ENCODE data around the gene SLC6A19. TPM values are rescaled to one million over a fixed set of nuclear protein-coding genes. Genes with fewer than 3 reads are reported as not detected.

Gene SLC6A19
- total and polyA plus RNA-seq, 8 donors, result 0.13 to 5.5 (median 0.43) TPM; not detected in 3

DNA sequence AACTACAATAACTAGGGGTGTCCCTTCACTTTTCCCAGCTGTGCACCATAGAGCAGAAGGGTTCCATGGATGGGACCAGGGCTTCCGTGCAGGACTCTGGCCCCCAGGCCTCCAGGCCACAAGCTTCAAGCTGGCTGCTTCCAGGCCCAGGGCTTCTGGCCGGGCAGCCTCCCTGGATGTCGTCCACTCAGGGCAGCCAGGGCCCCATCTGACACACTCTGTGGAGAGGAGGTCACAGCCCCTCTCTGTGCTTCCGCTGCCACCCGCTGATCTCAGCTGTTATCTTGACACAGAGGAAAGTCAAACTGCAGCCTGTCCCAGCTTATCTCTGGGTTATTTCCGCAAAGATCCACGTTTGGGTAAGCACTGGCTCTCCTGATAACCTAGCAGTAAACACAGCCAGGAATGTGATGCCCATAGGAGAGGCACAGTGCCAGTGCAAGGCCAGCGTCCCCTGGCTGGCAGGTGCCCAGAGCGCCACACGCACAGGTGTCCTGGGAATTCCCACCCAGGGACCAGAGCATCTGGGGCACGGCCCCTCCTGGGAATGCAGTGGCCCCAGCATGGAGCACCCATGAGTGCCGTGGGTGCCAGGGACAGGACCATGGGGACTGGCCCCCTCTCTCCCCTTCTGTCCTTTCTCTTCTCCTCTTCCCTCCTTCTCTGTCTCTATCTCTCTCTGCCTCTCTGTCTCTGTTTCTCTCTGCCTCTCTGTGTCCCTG lies 15.6 kb upstream of the SLC6A19 start:
- H3K4me1 ChIP-seq, result peaks cover 11 to 42% (median 35%) of the 10 kb centered on the region in 4 donors
- H3K27ac ChIP-seq, result no peak overlapping the region
- intact Hi-C loops (cut with DNase I; ENCODE audit: low total_unique reads), result no loop called here
- TF ChIP-seq, protein P1, sequence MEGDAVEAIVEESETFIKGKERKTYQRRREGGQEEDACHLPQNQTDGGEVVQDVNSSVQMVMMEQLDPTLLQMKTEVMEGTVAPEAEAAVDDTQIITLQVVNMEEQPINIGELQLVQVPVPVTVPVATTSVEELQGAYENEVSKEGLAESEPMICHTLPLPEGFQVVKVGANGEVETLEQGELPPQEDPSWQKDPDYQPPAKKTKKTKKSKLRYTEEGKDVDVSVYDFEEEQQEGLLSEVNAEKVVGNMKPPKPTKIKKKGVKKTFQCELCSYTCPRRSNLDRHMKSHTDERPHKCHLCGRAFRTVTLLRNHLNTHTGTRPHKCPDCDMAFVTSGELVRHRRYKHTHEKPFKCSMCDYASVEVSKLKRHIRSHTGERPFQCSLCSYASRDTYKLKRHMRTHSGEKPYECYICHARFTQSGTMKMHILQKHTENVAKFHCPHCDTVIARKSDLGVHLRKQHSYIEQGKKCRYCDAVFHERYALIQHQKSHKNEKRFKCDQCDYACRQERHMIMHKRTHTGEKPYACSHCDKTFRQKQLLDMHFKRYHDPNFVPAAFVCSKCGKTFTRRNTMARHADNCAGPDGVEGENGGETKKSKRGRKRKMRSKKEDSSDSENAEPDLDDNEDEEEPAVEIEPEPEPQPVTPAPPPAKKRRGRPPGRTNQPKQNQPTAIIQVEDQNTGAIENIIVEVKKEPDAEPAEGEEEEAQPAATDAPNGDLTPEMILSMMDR (IDR thresholded peaks at IDR 0.05), result peak in 1 of 7 experiments; percentile 25
- TF ChIP-seq POLR2A (IDR thresholded peaks at IDR 0.05) (no peak), POLR2AphosphoS5 (IDR thresholded peaks at IDR 0.05) (peak in 2 of 3 donors; percentile 45 to 54), EP300 (IDR thresholded peaks at IDR 0.05) (no peak)
- DNase-seq, result peak; percentile 60 to 65
- H3K27me3 ChIP-seq, result peaks cover 0 to 72% (median 3%) of the 10 kb centered on the region in 3 donors
- no peak overlapping the region for H3K4me3 ChIP-seq
- no peaks in the 10 kb centered on the region for H3K9me3 ChIP-seq
- WGBS, 5 donors, result 26 to 54% (median 33%) methylated on average over 11 to 12 of the region's 12 CpGs
- no peaks in the 10 kb centered on the region for H3K36me3 ChIP-seq

- Histone ChIP-seq H3K27me3 (peaks cover 0 to 66% (median 3%) of the 10 kb centered on the region in 3 donors), H3K4me1 (peaks cover 9 to 36% (median 30%) of the 10 kb centered on the region in 4 donors), H3K4me3 (no peak overlapping the region), H3K27ac (no peak overlapping the region), H3K36me3 (no peaks in the 10 kb centered on the region), H3K9me3 (no peaks in the 10 kb centered on the region)
- TF ChIP-seq, protein P1 (IDR thresholded peaks at IDR 0.05), result no peak
- TF ChIP-seq EP300 (IDR thresholded peaks at IDR 0.05) (no peak), POLR2A (IDR thresholded peaks at IDR 0.05) (no peak), POLR2AphosphoS5 (IDR thresholded peaks at IDR 0.05) (no peak)
- whole genome bisulfite sequencing, 5 donors, result 71 to 79% (median 73%) methylated on average over 13 to 18 of the region's 18 CpGs
- intact Hi-C loops (cut with DNase I; ENCODE audit: low total_unique reads), result no loop called here
- DNase-seq, result no peak
Measured at GRCh38 chr5:1186351-1187233, 14.8 kb upstream of the SLC6A19 start.

DNA sequence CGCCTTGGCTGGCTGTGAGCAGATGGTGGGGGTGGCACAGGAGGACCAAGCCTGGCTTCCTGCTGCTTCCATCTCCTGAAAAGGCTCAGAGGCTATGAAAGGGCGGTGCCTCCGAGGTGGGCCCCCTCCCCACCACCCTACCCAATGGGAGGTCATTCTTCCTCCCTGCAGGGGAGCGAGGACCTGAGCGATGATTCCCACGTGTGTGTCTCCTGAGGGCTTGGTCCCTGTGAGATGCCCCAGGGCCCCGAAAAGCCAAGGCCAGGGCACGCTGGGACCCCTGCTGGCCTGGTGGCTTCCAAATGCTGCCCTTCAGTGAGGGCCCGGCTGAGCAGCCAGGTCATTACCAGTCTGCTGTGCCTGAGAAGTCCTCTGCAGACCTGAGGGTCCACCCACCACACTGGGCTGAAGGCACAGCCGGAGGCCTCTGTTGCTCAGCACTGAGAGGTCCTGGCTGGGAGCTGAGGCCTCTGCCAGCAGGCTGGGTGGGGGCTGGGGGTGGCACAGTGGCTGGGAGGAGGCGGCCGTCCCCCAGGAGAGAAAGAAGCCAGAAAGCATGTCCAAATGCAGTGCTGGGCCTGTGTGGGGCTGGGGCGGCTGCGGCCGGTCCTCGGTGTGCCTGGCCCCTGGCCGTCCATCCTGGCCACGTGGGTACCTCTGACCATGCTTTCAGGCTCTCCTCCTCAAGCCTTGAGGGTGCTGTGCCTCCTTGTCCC lies 14.0 kb upstream of the SLC6A19 start:
- no peak overlapping the region for H3K4me3 ChIP-seq
- H3K27ac ChIP-seq, result no peak overlapping the region
- TF ChIP-seq EP300 (IDR thresholded peaks at IDR 0.05), result no peak
- TF ChIP-seq, protein P1 (IDR thresholded peaks at IDR 0.05), result no peak
- no peak for TF ChIP-seq POLR2AphosphoS5 (IDR thresholded peaks at IDR 0.05)
- TF ChIP-seq POLR2A (IDR thresholded peaks at IDR 0.05), result no peak
- WGBS, 5 donors, result 73 to 93% (median 91%) methylated on average over 2 to 18 of the region's 18 CpGs
- DNase-seq, result no peak
- peaks cover 1 to 28% (median 22%) of the 10 kb centered on the region in 4 donors for H3K4me1 ChIP-seq
- no peaks in the 10 kb centered on the region for H3K9me3 ChIP-seq
- intact Hi-C loops (cut with DNase I; ENCODE audit: low total_unique reads), result no loop called here
- H3K36me3 ChIP-seq, result no peaks in the 10 kb centered on the region
- H3K27me3 ChIP-seq, result peaks cover 0 to 62% (median 3%) of the 10 kb centered on the region in 3 donors

DNA sequence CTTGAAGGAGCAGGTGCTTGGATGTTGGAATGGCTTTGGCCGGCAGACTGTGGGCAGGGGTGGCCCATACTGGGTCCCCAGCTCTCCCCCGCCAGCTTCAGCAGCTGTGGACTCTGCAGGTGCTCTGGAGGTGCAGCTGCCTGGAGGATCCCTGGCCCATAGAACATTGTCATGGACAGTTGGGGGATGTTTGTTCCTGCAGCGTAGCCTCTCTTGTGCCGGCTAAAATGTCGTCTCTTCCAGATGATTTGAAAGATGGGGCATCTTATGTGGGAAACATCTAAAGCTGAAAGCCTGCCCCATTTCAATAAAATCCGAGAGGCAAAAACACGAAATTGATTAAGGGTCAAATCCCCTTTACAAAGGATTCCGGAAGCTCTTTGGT lies 13.5 kb upstream of the SLC6A19 start:
- peaks cover 0 to 57% (median 3%) of the 10 kb centered on the region in 3 donors for H3K27me3 ChIP-seq
- peaks cover 0 to 22% (median 16%) of the 10 kb centered on the region in 4 donors for H3K4me1 ChIP-seq
- no peaks in the 10 kb centered on the region for H3K36me3 ChIP-seq
- TF ChIP-seq EP300 (IDR thresholded peaks at IDR 0.05) (no peak), POLR2A (IDR thresholded peaks at IDR 0.05) (no peak)
- no peak overlapping the region for H3K4me3 ChIP-seq
- no peak for DNase-seq
- intact Hi-C loops (cut with DNase I; ENCODE audit: low total_unique reads), result no loop called here
- WGBS, 5 donors, result 88 to 94% (median 93%) methylated on average over 8 of the region's 8 CpGs
- H3K27ac ChIP-seq, result no peak overlapping the region
- no peaks in the 10 kb centered on the region for H3K9me3 ChIP-seq

All from stomach (tissue), 9 donors.